Thyroid gland (tissue), 4 donors: Measurements from ENCODE around the gene SLC25A22.

Experiments
- CTCF ChIP-seq, 6 experiments: fragments of 200-600 bp in 3 of 6; fragments of 450-650 bp in 3 of 6; sonication (generic) in 3 of 6; IDR thresholded peaks; one replicate each; pipeline ENCODE4 v1.5.1; 2016 to 2019; ENCODE audit warnings: antibody characterized with exemption in 6 of 6, mild to moderate bottlenecking in 2 of 6, inconsistent platforms in 1 of 6, moderate library complexity in 1 of 6
- POLR2A ChIP-seq, 2 donors: fragments of 450-650 bp; IDR thresholded peaks; one replicate each; pipeline ENCODE4 v1.6.1; 2017; ENCODE audit warnings: antibody characterized with exemption in 2 of 2, mild to moderate bottlenecking in 2 of 2, moderate library complexity in 1 of 2

DNA sequence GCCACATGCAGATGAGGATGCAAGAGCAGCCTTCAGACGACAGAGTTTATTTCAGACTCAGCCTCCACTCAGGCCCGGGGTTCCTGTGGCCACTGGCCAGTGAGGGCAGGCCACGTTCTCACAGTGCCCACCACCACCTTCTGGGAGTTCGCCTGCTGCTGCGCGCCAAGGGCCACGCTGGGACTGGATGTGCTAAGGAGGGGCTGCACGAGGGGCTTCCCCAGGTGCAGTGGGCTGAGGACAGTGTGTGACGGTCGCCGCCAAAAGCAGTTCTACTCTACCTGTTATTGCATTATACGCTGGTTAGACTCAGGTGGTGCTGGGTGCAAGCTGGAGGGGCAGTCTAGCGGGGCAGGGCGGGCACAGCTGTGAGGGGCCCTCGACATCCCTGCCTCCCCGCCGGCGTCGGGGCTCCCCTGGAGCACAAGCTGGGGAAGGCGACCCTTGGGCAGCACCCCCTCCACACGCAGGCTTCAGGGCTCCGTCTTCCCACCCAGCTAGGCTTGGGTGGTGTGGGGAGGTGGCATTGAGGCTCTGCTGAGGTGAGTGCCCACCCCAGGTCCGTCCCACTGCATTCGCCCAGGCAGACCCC is 10.9 kb downstream of the SLC25A22 start:
- TF ChIP-seq CTCF (IDR thresholded peaks at IDR 0.05) (no peak), POLR2A (IDR thresholded peaks at IDR 0.05) (no peak)
